ENCODE data around the gene CCNH. TPM values are rescaled to one million over a fixed set of nuclear protein-coding genes. Genes with fewer than 3 reads are reported as not detected.

The CCNH gene
- total RNA-seq, 1 donor from 2014 or later, result 20.3 TPM

GRCh38 chr5:87405472-87406155 is 7.1 kb downstream of the CCNH start:
- intact Hi-C loops (cut with micrococcal nuclease), result no loop called here
- Histone ChIP-seq H3K4me3 (no peak overlapping the region), H3K4me1 (peaks cover 28% of the 10 kb centered on the region), H3K27ac (replicated peaks) (no peak overlapping the region), H3K9me3 (replicated peaks) (peaks cover 6% of the 10 kb centered on the region), H3K36me3 (peaks cover 90% of the 10 kb centered on the region), H3K27me3 (ENCODE audit: low read depth) (no peaks in the 10 kb centered on the region)
- no peak for DNase-seq
- TF ChIP-seq, protein P1, sequence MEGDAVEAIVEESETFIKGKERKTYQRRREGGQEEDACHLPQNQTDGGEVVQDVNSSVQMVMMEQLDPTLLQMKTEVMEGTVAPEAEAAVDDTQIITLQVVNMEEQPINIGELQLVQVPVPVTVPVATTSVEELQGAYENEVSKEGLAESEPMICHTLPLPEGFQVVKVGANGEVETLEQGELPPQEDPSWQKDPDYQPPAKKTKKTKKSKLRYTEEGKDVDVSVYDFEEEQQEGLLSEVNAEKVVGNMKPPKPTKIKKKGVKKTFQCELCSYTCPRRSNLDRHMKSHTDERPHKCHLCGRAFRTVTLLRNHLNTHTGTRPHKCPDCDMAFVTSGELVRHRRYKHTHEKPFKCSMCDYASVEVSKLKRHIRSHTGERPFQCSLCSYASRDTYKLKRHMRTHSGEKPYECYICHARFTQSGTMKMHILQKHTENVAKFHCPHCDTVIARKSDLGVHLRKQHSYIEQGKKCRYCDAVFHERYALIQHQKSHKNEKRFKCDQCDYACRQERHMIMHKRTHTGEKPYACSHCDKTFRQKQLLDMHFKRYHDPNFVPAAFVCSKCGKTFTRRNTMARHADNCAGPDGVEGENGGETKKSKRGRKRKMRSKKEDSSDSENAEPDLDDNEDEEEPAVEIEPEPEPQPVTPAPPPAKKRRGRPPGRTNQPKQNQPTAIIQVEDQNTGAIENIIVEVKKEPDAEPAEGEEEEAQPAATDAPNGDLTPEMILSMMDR (IDR thresholded peaks at IDR 0.05; ENCODE audit: borderline replicate concordance), result no peak

DNA sequence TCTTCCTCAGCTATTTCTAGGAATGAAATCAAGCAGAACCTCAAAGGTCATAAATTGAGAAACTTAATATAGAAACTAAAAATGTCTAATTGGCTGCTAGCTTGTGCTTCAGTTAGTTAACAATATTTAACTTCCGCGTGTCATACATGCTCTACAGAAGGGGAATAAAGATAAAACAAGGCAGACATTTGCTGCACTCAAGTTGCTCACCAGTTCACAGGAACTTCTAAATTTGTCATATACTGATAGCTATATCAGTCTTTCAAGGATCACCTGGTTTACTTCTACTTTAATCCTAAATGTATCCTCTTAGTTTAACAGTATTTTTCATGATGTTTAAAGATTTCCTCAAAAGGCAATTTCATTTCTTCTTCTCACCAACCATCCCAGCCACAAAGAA is 8.4 kb downstream of the CCNH start:
- H3K27me3 ChIP-seq (ENCODE audit: low read depth), result no peaks in the 10 kb centered on the region

DNA sequence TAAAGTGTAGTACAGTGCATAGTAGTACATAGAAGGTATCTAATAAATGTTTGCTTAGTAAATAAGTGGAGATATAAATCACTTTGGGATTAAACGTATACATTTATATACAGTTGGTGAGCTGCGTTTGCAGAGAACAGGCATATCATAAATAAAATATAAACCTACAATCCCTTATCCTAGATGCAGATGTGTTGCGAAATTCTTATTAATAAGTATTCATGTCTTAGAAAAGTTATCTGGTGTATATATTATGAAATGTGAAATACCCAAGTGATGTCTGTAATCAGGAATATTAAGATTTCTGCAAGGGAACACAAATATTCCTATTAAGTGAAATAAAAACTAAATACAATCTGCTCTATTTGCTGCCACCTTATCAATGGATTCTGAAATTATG is 8.8 kb downstream of the CCNH start:
- no peak for DNase-seq
- TF ChIP-seq, protein P1 (IDR thresholded peaks at IDR 0.05; ENCODE audit: borderline replicate concordance), result no peak
- intact Hi-C loops (cut with micrococcal nuclease), result loop anchor here (5.0 kb wide), 1 partner anchor 337 kb away; no protein-coding TSS in a partner anchor
- Histone ChIP-seq H3K36me3 (peaks cover 86% of the 10 kb centered on the region), H3K4me3 (no peak overlapping the region), H3K9me3 (replicated peaks) (peaks cover 6% of the 10 kb centered on the region), H3K27me3 (ENCODE audit: low read depth) (no peaks in the 10 kb centered on the region), H3K4me1 (peaks cover 31% of the 10 kb centered on the region), H3K27ac (replicated peaks) (no peak overlapping the region)

More for the DNA sequence above, 8.4 kb downstream of the CCNH start:
- DNase-seq, result no peak
- Histone ChIP-seq H3K4me1 (peaks cover 31% of the 10 kb centered on the region), H3K9me3 (replicated peaks) (peaks cover 6% of the 10 kb centered on the region), H3K36me3 (peaks cover 87% of the 10 kb centered on the region), H3K4me3 (no peak overlapping the region), H3K27ac (replicated peaks) (no peak overlapping the region)
- TF ChIP-seq, protein P1 (IDR thresholded peaks at IDR 0.05; ENCODE audit: borderline replicate concordance), result no peak
- intact Hi-C loops (cut with micrococcal nuclease), result loop anchor here (5.0 kb wide), 1 partner anchor 337 kb away; no protein-coding TSS in a partner anchor

DNA sequence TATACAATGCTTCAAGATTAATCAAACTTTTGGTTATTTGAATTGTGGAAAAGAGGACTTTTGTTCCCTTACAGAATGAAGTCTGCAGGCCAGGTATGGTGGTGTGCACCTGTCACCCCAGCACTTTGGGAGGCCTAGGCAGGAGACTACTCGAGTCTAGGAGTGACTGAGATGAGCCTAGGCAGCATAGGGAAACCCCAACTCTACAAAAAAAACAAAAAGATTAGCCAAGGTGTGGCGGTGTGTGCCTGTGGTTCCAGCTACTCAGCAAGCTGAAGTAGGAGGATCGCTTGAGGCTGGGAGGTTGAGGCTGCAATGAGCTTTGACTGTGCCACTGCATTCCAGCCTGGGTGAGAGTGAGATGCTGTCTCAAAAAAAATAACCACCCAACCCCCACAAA is 9.3 kb downstream of the CCNH start:
- TF ChIP-seq, protein P1 (IDR thresholded peaks at IDR 0.05; ENCODE audit: borderline replicate concordance), result no peak
- Histone ChIP-seq H3K36me3 (peaks cover 86% of the 10 kb centered on the region), H3K4me1 (peaks cover 31% of the 10 kb centered on the region), H3K9me3 (replicated peaks) (peaks cover 6% of the 10 kb centered on the region), H3K4me3 (no peak overlapping the region), H3K27ac (replicated peaks) (no peak overlapping the region), H3K27me3 (ENCODE audit: low read depth) (no peaks in the 10 kb centered on the region)
- no peak for DNase-seq
- intact Hi-C loops (cut with micrococcal nuclease), result loop anchor here (5.0 kb wide), 1 partner anchor 336 kb away; no protein-coding TSS in a partner anchor

- no peaks in the 10 kb centered on the region for H3K27me3 ChIP-seq (ENCODE audit: low read depth)
- H3K36me3 ChIP-seq, result peaks cover 85% of the 10 kb centered on the region
- peaks cover 6% of the 10 kb centered on the region for H3K9me3 ChIP-seq (replicated peaks)
- H3K4me1 ChIP-seq, result peaks cover 26% of the 10 kb centered on the region
- no peak overlapping the region for H3K4me3 ChIP-seq
- TF ChIP-seq, protein P1 (IDR thresholded peaks at IDR 0.05; ENCODE audit: borderline replicate concordance), result no peak
- no peak overlapping the region for H3K27ac ChIP-seq (replicated peaks)
- no peak for DNase-seq
- intact Hi-C loops (cut with micrococcal nuclease), result loop anchor here (5.0 kb wide), 1 partner anchor 334 kb away; no protein-coding TSS in a partner anchor
Measured at GRCh38 chr5:87401626-87402025, 11.1 kb downstream of the CCNH start.

All from left ventricle myocardium inferior (tissue), 1 donor.